ENCODE results near the gene OOSP2.

OOSP2 gene

GRCh38 chr11:60084631-60085273 is 44.5 kb downstream of the OOSP2 start:
- peak; percentile 31 for DNase-seq

- no peak for DNase-seq
These were observed 45.7 kb downstream of the OOSP2 start for GRCh38 chr11:60085909-60086308.

GRCh38 chr11:60087239-60087638 is 47.0 kb downstream of the OOSP2 start:
- DNase-seq: no peak

- DNase-seq: no peak
These were observed 48.2 kb downstream of the OOSP2 start, which contains the start of gene MS4A2 for GRCh38 chr11:60088364-60088763. MS4A2 (plus strand) TSS chr11:60088664; CDS start chr11:60088766, 102 bp downstream.

- no peak for DNase-seq
These were observed 55.4 kb downstream of the OOSP2 start for GRCh38 chr11:60095477-60096120.

DNA sequence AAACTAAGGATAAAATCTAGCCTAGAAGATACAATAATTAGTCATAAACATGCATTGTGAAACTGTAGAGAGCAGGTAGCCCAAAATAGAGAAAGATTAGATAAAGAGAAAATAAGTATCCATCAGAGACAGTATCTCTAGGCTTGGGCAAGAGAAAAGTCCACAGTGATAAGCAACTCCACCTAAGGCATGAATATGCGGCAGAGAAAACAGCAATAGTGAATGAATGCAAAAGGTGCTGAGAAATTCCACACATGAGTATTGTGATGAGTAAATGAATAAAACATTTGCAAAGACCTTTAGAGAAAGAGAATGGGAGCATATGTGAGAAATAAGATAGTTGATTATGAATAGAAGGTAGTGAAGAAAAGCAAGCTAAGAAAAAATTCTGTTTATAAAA is 57.0 kb downstream of the OOSP2 start:
- DNase-seq: no peak

All from NCI-H446 treated with DMSO at 0.1 percent for 48 hours (cell line).